Stomach smooth muscle (tissue), 2 donors: ENCODE measurements around the gene PIP5K1C.

Experiments
- H3K27ac ChIP-seq: one replicate; pipeline ENCODE4 v1.7.0; 2013; ENCODE audit warnings: mild to moderate bottlenecking, low read length, inconsistent platforms
- H3K27me3 ChIP-seq, 2 donors: one replicate each; pipeline ENCODE4 v1.7.0; 2013; ENCODE audit warnings: low read length in 2 of 2; ENCODE audit not compliant: insufficient read depth in 2 of 2, control insufficient read depth in 1 of 2
- H3K36me3 ChIP-seq, 2 donors: one replicate each; pipeline ENCODE4 v1.7.0; 2013; ENCODE audit warnings: low read length in 2 of 2; ENCODE audit not compliant: control insufficient read depth in 2 of 2, insufficient read depth in 2 of 2
- H3K4me1 ChIP-seq: one replicate; pipeline ENCODE4 v1.7.0; 2013; ENCODE audit warnings: low read length; ENCODE audit not compliant: control insufficient read depth, insufficient read depth
- H3K4me3 ChIP-seq, 2 donors: one replicate each; pipeline ENCODE4 v1.7.0; 2013; ENCODE audit warnings: low read length in 2 of 2
- H3K9ac ChIP-seq, 2 donors: one replicate each; pipeline ENCODE4 v1.7.0; 2013; ENCODE audit warnings: low read length in 2 of 2, mild to moderate bottlenecking in 1 of 2
- H3K9me3 ChIP-seq, 2 donors: one replicate each; pipeline ENCODE4 v1.7.0; 2013; ENCODE audit warnings: low read length in 2 of 2; ENCODE audit not compliant: control insufficient read depth in 2 of 2
- donor health status: healthy.
- donor health status: Pancreatic carcinoma.

The PIP5K1C gene

GRCh38 chr19:3736106-3736724 lies 35.9 kb upstream of the PIP5K1C start:
- H3K36me3 ChIP-seq, result no peaks in the 10 kb centered on the region
- no peaks in the 10 kb centered on the region for H3K9me3 ChIP-seq
- no peaks in the 10 kb centered on the region for H3K4me1 ChIP-seq
- peaks cover 0 to 12% of the 10 kb centered on the region in 2 donors for H3K27me3 ChIP-seq
- no peak overlapping the region for H3K4me3 ChIP-seq
- H3K9ac ChIP-seq, result no peak overlapping the region
- H3K27ac ChIP-seq, result no peak overlapping the region

- Histone ChIP-seq H3K36me3 (no peaks in the 10 kb centered on the region), H3K27ac (no peak overlapping the region), H3K9me3 (peaks cover 0 to 4% of the 10 kb centered on the region in 2 donors), H3K9ac (no peak overlapping the region), H3K4me1 (no peaks in the 10 kb centered on the region), H3K27me3 (peaks cover 0 to 12% of the 10 kb centered on the region in 2 donors), H3K4me3 (no peak overlapping the region)
Measured at GRCh38 chr19:3734310-3734600, 34.0 kb upstream of the PIP5K1C start.

GRCh38 chr19:3733549-3734309 lies 33.5 kb upstream of the PIP5K1C start:
- H3K27ac ChIP-seq, result no peak overlapping the region
- H3K4me3 ChIP-seq, result no peak overlapping the region
- no peaks in the 10 kb centered on the region for H3K36me3 ChIP-seq
- no peaks in the 10 kb centered on the region for H3K4me1 ChIP-seq
- peaks cover 0 to 4% of the 10 kb centered on the region in 2 donors for H3K9me3 ChIP-seq
- peaks cover 0 to 12% of the 10 kb centered on the region in 2 donors for H3K27me3 ChIP-seq
- no peak overlapping the region for H3K9ac ChIP-seq

DNA sequence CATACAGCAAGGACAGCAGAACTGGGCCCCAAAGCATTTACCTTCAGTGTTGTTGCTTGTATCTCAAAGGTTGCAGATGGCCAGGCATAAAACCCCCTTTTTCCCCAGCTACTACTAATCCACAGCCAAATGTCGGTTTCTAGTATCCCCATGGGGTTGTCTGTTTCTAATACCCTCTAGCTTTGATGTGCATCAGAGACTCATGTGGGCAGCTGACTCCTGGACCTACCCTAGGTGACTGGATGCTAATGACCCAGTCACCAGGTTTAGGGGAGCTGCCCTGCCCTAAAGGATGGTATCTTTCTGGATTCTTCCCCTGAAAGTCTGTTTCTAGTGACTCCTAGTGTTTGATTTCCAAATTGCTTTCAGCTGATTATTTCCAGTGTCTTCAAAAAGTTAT lies 31.8 kb upstream of the PIP5K1C start:
- Histone ChIP-seq H3K9me3 (peaks cover 0 to 4% of the 10 kb centered on the region in 2 donors), H3K4me1 (no peaks in the 10 kb centered on the region), H3K27ac (no peak overlapping the region), H3K36me3 (no peaks in the 10 kb centered on the region), H3K27me3 (peaks cover 0 to 2% of the 10 kb centered on the region in 2 donors), H3K9ac (no peak overlapping the region), H3K4me3 (no peak overlapping the region)

DNA sequence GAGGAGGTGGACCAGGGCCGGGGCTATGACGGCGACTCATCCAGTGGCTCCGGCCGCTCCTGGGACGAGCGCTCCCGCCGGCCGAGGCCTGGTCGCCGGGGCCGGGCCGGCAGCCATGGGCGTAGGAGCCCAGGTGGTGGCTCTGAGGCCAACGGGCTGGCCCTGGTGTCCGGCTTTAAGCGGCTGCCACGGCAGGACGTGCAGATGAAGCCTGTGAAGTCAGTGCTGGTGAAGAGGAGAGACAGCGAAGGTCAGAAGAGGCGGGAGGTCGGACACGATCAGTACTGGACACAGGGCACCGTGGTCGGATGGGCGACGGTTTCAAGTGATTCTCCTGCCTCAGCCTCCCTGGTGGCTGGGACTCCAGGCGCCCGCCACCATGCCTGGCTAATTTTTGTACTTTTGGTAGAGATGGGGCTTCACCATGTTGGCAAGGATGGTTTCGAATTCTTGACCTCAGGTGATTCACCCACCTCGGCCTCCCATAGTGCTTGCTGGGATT lies 30.2 kb upstream of the PIP5K1C start:
- Histone ChIP-seq H3K9ac (no peak overlapping the region), H3K4me3 (no peak overlapping the region), H3K27me3 (peaks cover 0 to under 1% of the 10 kb centered on the region in 2 donors), H3K4me1 (no peaks in the 10 kb centered on the region), H3K9me3 (peaks cover 0 to 4% of the 10 kb centered on the region in 2 donors), H3K27ac (no peak overlapping the region), H3K36me3 (no peaks in the 10 kb centered on the region)

GRCh38 chr19:3725640-3726310 lies 25.5 kb upstream of the PIP5K1C start:
- H3K36me3 ChIP-seq, result no peaks in the 10 kb centered on the region
- peaks cover 15% of the 10 kb centered on the region for H3K4me1 ChIP-seq
- H3K9ac ChIP-seq, result no peak overlapping the region
- H3K9me3 ChIP-seq, result peaks cover 0 to under 1% of the 10 kb centered on the region in 2 donors
- no peak overlapping the region for H3K27ac ChIP-seq
- peaks cover 20 to 24% of the 10 kb centered on the region in 2 donors for H3K27me3 ChIP-seq
- no peak overlapping the region for H3K4me3 ChIP-seq

DNA sequence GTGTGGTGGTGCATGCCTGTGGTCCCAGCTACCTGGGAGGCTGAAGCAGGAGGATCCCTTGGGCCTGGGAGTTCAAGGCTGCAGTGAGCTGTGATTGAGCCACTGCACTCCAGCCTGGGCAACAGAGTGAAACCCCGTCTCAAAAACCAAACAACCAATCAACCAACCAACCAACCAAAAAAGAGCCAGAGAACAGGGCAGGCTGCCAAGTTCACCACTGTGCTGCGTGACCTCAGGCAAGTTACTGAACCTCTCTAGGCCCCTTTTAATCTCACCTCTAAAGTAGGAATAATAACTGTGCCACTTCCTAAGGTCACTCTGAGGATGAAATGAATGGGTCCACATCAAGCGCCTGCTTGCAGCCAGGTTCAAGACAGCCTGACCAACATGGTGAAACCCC lies 24.9 kb upstream of the PIP5K1C start:
- no peak overlapping the region for H3K27ac ChIP-seq
- H3K36me3 ChIP-seq, result no peaks in the 10 kb centered on the region
- H3K9ac ChIP-seq, result no peak overlapping the region
- peaks cover 15% of the 10 kb centered on the region for H3K4me1 ChIP-seq
- peaks cover 26 to 31% of the 10 kb centered on the region in 2 donors for H3K27me3 ChIP-seq
- no peaks in the 10 kb centered on the region for H3K9me3 ChIP-seq
- no peak overlapping the region for H3K4me3 ChIP-seq

DNA sequence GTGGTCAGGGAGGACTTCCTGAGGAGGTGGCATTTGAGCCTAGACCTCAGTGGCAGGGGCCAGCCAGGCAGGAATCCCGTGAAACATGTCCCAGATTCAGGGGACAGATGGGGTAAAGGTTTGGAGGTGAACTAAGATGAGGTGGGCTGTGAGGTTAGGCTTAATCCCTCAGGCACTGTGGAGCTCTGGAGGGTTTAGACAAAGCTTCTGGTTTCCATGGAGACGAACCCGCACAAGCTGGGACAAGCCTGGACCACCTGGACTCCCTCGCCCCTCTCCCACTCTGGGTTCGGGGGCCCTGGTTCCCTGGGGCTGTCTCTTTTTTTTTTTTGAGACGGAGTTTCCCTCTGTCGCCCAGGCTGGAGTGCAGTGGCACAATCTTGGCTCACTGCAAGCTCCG lies 23.6 kb upstream of the PIP5K1C start:
- H3K27me3 ChIP-seq, result peaks cover 36 to 38% of the 10 kb centered on the region in 2 donors

GRCh38 chr19:3723110-3723488 lies 22.8 kb upstream of the PIP5K1C start:
- H3K9ac ChIP-seq, result no peak overlapping the region
- peaks cover 15% of the 10 kb centered on the region for H3K4me1 ChIP-seq
- no peaks in the 10 kb centered on the region for H3K36me3 ChIP-seq
- no peaks in the 10 kb centered on the region for H3K9me3 ChIP-seq
- H3K27ac ChIP-seq, result no peak overlapping the region
- H3K27me3 ChIP-seq, result peaks cover 36 to 38% of the 10 kb centered on the region in 2 donors
- no peak overlapping the region for H3K4me3 ChIP-seq

More for the DNA sequence above, 23.6 kb upstream of the PIP5K1C start:
- no peak overlapping the region for H3K4me3 ChIP-seq
- H3K9me3 ChIP-seq, result no peaks in the 10 kb centered on the region
- H3K4me1 ChIP-seq, result peaks cover 15% of the 10 kb centered on the region
- H3K36me3 ChIP-seq, result no peaks in the 10 kb centered on the region
- no peak overlapping the region for H3K27ac ChIP-seq
- no peak overlapping the region for H3K9ac ChIP-seq

GRCh38 chr19:3722443-3723109 lies 22.3 kb upstream of the PIP5K1C start:
- no peak overlapping the region for H3K9ac ChIP-seq
- H3K4me3 ChIP-seq, result no peak overlapping the region
- H3K27ac ChIP-seq, result no peak overlapping the region
- H3K36me3 ChIP-seq, result no peaks in the 10 kb centered on the region
- peaks cover 36 to 38% of the 10 kb centered on the region in 2 donors for H3K27me3 ChIP-seq
- peaks cover 15% of the 10 kb centered on the region for H3K4me1 ChIP-seq
- H3K9me3 ChIP-seq, result no peaks in the 10 kb centered on the region
